SK-N-MC (cell line): ENCODE data around the gene IL1A.

Source experiments
- DNase-seq: peaks from one replicate; pipeline ENCODE4 v3.0.0-alpha.2; 2011; ENCODE audit warnings: low read depth, low spot score
- H3K27ac ChIP-seq: fragments of 200-600 bp; sonication (generic); 2 replicates; pipeline ENCODE4 v1.5.1; 2016; ENCODE audit warnings: mixed run types
- H3K36me3 ChIP-seq: fragments of 200-600 bp; sonication (generic); 2 replicates; pipeline ENCODE4 v1.6.1; 2017; ENCODE audit warnings: antibody characterized with exemption, low read length, mixed read lengths; ENCODE audit not compliant: insufficient read depth
- H3K4me3 ChIP-seq: fragments of 200-600 bp; sonication (generic); 2 replicates; pipeline ENCODE4 v1.5.1; 2016
- H3K9ac ChIP-seq: fragments of 200-600 bp; sonication (generic); 2 replicates; pipeline ENCODE4 v1.8.0; 2017; ENCODE audit warnings: mixed run types, mixed read lengths; ENCODE audit not compliant: insufficient read length
- H3K9me3 ChIP-seq: fragments of 200-600 bp; sonication (generic); 2 replicates; pipeline ENCODE4 v1.6.1; 2017; ENCODE audit warnings: low read depth, mild to moderate bottlenecking, antibody characterized with exemption, low read length, moderate library complexity, mixed read lengths
- EZH2 ChIP-seq: fragments of 200-600 bp; sonication (generic); IDR thresholded peaks from one replicate; pipeline ENCODE4 v1.6.1; 2017; ENCODE audit warnings: antibody characterized with exemption
- FOXP2 ChIP-seq: optimal IDR thresholded peaks from 2 replicates; pipeline ENCODE3; 2011; ENCODE audit warnings: mild to moderate bottlenecking, moderate library complexity; ENCODE audit not compliant: insufficient read depth; ENCODE audit errors: extremely low read length, control extremely low read depth
- POLR2AphosphoS5 ChIP-seq: IDR thresholded peaks from 2 replicates; pipeline ENCODE4 v1.6.1; 2012; ENCODE audit warnings: mild to moderate bottlenecking, low read depth, low read length, borderline replicate concordance

IL1A gene

DNA sequence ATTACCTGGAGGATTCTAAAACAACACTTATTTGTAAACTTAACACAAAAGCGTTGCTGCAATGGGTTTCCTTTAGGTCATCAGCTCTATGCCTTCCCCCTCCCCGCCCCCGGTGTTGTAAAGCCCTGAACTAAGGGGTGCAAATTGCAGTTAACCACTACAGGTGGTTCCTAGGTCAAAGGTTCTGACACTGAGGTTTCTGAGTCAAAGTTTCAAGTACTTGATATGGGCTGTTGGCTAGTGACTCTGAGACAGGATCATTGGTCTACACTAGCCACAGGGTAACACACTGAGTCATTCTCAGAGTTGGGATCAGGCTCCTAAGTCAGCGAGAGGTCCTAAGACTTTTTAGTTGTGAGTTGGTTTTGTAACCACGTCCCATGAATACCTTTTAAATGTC, 36.8 kb upstream of the IL1A start:
- Histone ChIP-seq H3K36me3 (no peaks in the 10 kb centered on the region), H3K9me3 (no peaks in the 10 kb centered on the region), H3K27ac (no peak overlapping the region), H3K4me3 (no peak overlapping the region), H3K9ac (no peak overlapping the region)
- no peak for DNase-seq
- TF ChIP-seq FOXP2 (no peak), POLR2AphosphoS5 (no peak), EZH2 (no peak)

DNA sequence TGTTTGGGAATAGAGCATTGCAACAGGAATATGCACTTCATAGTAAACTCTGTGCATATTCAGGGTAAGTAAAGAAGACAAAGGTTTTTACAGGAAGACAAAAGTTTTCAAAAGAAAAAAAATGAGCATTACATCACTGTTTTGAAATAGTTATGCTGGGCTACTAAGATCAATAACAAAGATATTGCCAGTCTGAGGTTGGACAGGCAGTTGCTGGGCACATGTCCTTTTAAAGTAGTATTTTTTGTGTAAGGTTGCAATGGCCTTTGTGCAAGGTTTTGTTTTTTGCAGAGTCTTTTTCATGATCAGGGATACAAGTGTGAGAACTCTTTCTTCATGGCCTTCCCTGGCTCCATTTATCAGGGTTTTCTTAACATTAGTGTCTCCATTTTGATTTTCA, 36.0 kb upstream of the IL1A start:
- no peak for DNase-seq
- no peaks in the 10 kb centered on the region for H3K36me3 ChIP-seq
- no peak for TF ChIP-seq POLR2AphosphoS5
- TF ChIP-seq FOXP2, result no peak
- no peak for TF ChIP-seq EZH2
- no peak overlapping the region for H3K9ac ChIP-seq
- no peak overlapping the region for H3K27ac ChIP-seq
- no peak overlapping the region for H3K4me3 ChIP-seq
- no peaks in the 10 kb centered on the region for H3K9me3 ChIP-seq

- Histone ChIP-seq H3K4me3 (no peak overlapping the region), H3K9me3 (no peaks in the 10 kb centered on the region), H3K36me3 (no peaks in the 10 kb centered on the region), H3K27ac (no peak overlapping the region), H3K9ac (no peak overlapping the region)
- DNase-seq, result no peak
- no peak for TF ChIP-seq FOXP2
- no peak for TF ChIP-seq POLR2AphosphoS5
- TF ChIP-seq EZH2, result no peak
Measured at GRCh38 chr2:112819081-112819480, 34.8 kb upstream of the IL1A start.

DNA sequence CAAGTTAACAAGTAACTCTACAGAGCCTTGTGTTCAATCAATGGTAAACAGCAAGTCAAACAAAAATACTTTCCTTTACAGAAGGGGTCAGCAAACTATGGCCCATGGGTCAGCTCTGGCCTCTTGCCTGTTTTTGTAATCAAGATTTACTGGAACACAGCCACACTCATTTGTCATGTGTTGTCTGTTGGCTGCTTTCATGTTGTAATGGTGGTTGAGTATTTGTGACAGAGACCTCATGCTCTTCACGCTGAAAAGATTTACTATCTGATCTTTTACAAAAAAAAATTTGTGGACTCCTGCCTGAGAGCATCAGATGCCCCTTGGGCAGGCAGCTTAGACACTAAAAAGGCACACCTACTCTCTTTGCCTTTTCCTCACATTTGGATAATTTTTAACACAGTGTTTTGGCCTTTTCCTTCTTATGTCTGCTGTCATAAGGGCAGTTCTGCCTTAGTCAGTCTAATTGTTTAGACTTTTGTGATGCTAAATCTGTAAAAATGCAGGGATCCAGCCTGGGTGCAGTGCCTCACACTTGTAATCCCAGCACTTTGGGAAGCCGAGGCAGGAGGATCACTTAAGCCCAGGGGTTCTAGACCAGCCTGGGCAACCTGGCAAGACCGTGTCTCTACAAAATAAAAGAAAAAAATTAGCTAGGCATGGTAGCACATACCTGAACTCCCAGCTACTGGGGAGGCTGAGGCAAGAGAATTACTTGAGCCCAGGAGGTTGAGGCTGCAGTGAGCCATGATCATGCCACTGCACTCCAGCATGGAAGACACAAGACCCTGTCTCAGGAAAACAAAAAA, 34.0 kb upstream of the IL1A start:
- TF ChIP-seq EZH2, result no peak
- no peak for TF ChIP-seq POLR2AphosphoS5
- no peak for TF ChIP-seq FOXP2
- Histone ChIP-seq H3K4me3 (no peak overlapping the region), H3K36me3 (no peaks in the 10 kb centered on the region), H3K9me3 (no peaks in the 10 kb centered on the region), H3K27ac (no peak overlapping the region), H3K9ac (no peak overlapping the region)
- no peak for DNase-seq

DNA sequence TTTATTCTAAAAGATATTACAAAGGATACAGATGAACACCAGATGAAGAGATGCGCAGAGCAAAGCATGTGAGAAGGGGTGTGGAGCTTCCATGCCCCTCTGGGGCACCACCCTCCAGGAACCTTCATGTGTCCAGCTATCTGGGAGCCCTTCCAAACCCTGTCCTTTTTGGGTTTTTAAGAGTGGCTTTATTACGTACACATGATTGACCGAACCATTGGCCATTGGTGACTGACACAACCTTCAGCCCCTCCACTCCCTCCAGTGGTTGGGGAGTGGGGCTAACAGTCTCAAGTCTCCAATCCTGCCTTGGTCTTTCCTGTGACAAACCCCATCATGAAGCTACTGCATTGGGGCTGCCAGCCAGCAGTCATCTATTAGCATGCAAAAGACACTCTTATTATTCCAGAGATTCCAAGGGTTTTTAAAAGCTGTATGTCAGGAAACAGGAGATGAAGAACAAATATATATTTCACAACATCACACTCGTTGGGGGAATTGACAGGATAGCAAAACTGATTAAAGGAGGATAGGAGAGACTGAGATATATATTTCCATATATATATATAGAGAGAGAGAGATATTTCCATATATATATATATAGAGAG, 32.9 kb upstream of the IL1A start:
- no peak for DNase-seq
- Histone ChIP-seq H3K9me3 (no peaks in the 10 kb centered on the region), H3K27ac (no peak overlapping the region), H3K4me3 (no peak overlapping the region), H3K9ac (no peak overlapping the region), H3K36me3 (no peaks in the 10 kb centered on the region)
- TF ChIP-seq POLR2AphosphoS5, result no peak
- TF ChIP-seq EZH2, result no peak
- TF ChIP-seq FOXP2, result no peak

DNA sequence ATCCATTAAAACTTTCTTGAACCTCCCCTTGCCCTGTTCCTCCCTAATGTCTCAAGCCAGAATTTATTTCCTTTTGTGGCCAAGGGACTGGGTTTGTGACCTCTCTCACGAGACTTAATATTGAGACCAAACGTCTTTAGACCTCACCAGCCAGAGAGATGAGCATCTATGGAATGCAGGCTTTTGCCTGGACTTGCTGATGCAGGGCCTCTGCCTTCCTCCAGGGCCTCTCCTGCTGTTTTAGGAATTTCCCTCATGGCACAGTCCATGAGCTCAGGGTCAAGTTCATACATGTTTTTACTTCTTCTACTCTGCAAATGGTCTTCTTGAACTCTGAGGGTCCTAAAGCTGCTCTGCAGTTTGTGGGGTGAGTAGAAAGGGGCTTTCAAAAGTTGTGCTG, 30.0 kb upstream of the IL1A start:
- H3K27ac ChIP-seq, result no peak overlapping the region
- H3K9me3 ChIP-seq, result no peaks in the 10 kb centered on the region
- TF ChIP-seq POLR2AphosphoS5 (no peak), FOXP2 (no peak), EZH2 (no peak)
- no peak overlapping the region for H3K4me3 ChIP-seq
- DNase-seq, result no peak
- H3K36me3 ChIP-seq, result no peaks in the 10 kb centered on the region
- no peak overlapping the region for H3K9ac ChIP-seq

GRCh38 chr2:112813280-112813966, 29.1 kb upstream of the IL1A start:
- no peak for DNase-seq

More at GRCh38 chr2:112813280-112813966, 29.1 kb upstream of the IL1A start:
- Histone ChIP-seq H3K27ac (no peak overlapping the region), H3K4me3 (no peak overlapping the region), H3K9me3 (no peaks in the 10 kb centered on the region), H3K36me3 (no peaks in the 10 kb centered on the region), H3K9ac (no peak overlapping the region)
- TF ChIP-seq FOXP2, result no peak
- no peak for TF ChIP-seq EZH2
- no peak for TF ChIP-seq POLR2AphosphoS5
